GM19193 (cell line): ENCODE measurements around the gene BTRC.

Experiments
- POLR2A ChIP-seq: IDR thresholded peaks from 4 replicates; pipeline ENCODE4 v1.6.1; 2011; ENCODE audit not compliant: insufficient read depth, insufficient read length; ENCODE audit errors: extremely low read depth

The BTRC gene

DNA sequence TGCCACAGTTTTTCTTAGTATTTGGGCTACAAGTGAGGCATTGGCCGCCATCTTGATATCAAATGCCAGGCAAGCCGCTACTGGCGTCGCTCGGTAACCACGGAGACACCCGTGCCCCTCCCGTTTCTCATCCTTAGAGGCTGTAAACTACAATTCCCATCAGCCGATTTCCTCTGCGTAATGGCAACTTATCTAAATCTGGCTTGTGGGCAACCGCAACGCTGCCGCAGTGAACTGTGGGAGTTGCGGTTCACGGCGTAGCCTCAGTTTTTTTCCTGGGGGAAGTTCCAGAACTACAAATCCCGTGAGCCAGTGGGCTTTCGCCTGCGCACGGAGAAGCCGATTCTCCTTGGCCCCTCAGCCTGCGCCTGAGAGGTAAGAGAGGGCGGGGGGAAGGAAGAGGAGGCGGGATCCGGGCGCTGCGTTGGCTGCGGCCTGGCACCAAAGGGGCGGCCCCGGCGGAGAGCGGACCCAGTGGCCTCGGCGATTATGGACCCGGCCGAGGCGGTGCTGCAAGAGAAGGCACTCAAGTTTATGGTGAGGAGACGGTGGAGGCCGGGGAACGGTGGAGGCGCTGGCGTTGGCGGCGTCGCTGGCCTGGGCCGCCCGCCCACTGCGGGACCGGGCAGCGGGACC lies at the start of gene BTRC:
TSS of gene BTRC (plus strand) at position 474 of the 636 bp plus-strand sequence. CDS start at position 490, 16 bp downstream.
- TF ChIP-seq POLR2A, result peak; percentile 68

- no peak for TF ChIP-seq POLR2A
Measured at GRCh38 chr10:101304316-101304715, 49.6 kb upstream of the BTRC start.

DNA sequence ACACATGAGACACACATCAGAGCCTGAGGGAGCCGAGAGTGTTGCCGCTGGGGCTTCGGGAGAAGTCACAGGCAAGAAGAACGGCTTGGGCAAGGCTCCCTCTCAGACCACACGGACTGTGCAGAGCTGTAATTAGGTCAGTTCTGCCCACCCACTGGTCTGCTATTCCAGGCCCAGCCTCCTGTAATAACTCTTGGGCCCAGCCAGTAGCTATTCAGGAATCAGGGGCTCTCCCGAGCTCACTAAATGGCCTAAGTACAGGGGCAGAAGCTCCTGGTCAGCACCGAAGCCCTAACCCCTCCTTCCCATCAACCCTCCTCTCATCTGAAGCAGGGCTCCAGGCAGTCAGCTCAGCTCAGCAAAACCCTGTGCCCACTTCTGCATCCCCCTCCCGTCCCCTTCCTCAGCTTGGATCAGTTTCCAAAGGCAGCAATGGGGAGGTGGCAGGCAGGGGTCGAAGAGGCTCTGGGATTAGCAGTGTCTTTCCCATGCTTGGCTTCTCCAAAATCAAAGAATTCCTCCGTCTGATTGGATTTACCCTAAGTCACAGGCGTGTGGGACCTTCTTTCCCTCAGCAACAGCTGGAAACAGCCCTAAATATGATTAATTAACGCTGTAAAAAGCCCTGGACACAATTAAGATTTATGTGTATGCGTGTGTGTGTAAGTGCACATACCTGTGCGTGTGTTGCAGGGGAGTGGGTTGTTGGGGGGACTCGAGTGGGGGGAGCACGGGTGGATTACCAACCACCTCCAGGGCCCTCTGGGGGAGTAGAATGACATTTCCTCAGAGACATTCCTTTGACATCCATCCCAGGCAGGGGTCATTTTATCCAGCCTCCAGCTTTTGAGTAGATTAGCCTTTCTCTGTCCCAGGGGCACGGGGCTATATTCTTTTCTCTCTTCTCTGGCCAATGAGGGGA lies 48.4 kb upstream of the BTRC start:
- TF ChIP-seq POLR2A, result no peak

DNA sequence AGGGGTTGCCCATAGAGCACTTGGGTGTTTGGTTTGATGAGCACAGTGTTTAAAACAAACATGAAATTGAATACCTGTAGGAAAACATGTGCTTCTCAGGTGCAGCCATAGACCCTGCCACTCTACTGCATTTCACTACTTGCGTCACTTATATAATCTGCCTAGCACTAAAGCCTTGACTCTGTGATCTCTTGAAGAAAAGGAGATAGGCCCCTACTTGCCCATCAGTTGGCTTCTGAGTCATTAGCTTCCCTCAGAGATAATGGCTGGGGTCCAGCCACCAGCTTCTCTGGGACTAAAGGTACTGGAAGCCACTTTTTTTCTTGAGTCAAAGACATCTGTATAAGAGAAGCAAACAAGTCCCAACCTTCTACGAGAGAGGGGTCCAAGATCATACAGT lies 45.9 kb upstream of the BTRC start:
- TF ChIP-seq POLR2A, result no peak

GRCh38 chr10:101310529-101311184 lies 43.3 kb upstream of the BTRC start:
- no peak for TF ChIP-seq POLR2A

DNA sequence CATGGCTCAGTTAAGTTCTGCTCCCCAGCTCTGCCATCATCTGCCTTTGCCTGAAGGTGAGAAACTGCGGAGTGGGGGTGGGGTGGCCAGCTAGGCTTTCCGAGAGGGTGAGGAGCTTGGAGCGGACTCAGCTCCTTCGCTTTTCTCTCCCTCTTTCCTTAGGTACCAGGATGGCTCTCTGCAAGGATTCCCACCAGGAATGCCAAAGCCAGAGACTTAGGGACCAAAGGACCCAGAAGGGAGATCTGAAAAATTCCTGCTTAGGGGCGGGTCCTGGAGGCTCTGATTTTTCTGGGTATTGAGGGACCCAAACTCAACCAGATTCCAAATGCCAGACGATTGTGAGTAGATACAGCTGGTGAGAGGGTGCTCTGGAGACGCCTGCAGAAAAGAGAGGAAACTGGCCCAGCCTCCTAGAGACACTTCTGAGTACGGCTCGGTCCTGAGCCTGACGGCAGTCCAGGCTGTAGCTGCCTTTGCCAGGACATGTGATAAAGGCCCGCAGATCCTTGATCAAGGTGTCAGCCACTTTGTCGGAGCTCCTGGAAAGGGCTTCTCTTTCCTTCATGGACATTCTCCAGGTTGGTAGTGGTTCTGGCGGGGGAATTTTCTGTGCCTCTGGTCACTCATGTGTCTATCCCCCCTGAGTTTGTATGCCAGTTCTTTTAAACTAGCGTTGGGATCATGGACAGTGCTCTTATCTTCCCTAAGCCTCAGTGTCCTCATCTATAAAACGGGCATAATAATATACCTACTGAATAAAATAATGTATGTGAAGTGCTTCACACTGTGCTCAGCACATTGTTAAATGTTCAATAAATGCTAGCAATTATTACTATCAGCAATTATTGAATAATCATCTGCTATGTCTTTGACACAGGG lies 42.5 kb upstream of the BTRC start:
- no peak for TF ChIP-seq POLR2A

GRCh38 chr10:101319241-101319915 lies 34.6 kb upstream of the BTRC start:
- TF ChIP-seq POLR2A, result no peak

DNA sequence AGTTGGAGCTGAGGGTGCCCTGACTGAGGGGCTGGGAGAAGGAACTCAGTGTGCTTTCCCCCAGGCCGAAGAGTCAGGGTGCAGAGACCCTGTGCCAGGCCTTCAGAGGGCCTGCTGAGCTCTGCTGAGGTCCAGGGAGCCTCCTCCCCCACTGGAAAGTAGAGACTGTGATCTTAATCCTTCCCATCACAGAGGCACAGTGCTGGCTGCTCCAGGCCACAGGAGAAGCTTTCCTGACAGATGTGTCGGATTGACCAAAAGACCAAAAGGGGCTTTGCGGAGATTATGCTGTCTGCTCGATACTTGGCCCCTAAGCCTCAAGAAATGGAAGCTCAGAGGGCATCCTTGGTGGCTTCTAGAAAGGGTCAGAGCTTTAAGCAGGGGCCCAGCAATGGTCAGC lies 32.9 kb upstream of the BTRC start:
- no peak for TF ChIP-seq POLR2A

- TF ChIP-seq POLR2A, result no peak
Measured at GRCh38 chr10:101322266-101323108, 31.5 kb upstream of the BTRC start.

DNA sequence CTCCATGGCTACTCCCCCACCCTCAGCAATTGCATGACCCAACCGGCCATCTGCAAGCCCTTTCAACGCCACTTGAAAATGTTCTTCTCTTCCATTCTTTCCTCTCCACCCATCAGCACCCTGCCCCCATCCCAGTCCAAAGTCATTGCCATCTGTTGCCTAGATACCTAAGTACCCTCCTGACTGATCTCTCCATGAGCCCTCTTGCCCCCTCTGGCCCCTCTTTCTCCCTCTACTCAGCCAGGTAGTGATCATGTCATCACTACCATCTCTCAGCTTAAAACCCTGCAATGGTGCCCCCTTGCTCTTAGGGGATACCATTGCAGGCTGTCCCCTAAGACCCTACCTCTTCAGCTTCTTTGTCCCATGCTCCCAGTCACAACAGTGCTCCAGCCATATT lies 30.5 kb upstream of the BTRC start:
- TF ChIP-seq POLR2A, result no peak

DNA sequence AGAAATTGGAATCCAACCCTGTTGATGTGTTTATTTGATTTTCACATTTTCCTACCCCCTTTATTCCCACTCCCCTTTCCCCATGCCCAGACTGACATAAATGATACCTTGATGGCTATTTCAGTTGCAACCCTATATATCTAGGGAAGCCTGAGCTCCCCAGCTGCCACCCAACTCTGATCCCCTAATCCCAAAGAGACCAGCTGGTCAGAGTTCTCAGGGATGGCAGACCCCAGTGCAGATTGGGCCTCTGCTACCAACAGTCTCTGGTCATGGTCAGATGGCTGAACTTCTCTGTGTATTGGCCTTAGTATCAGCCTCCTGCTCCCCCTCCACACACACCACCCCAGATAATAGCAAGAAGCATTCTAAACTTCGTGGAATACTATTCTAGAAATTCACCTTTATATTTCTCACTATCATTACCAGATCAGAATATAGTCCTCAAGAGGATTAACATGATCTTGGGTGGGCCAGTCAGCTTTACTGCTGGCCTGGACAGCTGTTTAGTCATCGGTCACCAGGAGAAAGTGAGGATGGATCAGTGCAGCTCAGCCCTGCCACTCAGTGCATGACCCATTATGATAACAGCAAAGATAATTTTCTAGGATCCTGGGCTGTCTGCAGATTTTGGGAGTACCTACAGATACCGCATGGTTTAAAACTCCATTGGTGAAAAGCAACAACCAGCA lies 24.5 kb upstream of the BTRC start:
- no peak for TF ChIP-seq POLR2A

GRCh38 chr10:101330231-101330630 lies 23.7 kb upstream of the BTRC start:
- TF ChIP-seq POLR2A, result no peak
